LNCAP (cell line): ENCODE measurements around the gene PDE2A.

Experiments used
- TF ChIP-seq, protein P1 (sequence below): fragments of 450-650 bp; IDR thresholded peaks from 2 replicates; pipeline ENCODE4 v1.5.1; 2017; ENCODE audit warnings: mild to moderate bottlenecking

The PDE2A gene

GRCh38 chr11:72711141-72711540 lies 36.9 kb upstream of the PDE2A start:
- TF ChIP-seq, protein P1, sequence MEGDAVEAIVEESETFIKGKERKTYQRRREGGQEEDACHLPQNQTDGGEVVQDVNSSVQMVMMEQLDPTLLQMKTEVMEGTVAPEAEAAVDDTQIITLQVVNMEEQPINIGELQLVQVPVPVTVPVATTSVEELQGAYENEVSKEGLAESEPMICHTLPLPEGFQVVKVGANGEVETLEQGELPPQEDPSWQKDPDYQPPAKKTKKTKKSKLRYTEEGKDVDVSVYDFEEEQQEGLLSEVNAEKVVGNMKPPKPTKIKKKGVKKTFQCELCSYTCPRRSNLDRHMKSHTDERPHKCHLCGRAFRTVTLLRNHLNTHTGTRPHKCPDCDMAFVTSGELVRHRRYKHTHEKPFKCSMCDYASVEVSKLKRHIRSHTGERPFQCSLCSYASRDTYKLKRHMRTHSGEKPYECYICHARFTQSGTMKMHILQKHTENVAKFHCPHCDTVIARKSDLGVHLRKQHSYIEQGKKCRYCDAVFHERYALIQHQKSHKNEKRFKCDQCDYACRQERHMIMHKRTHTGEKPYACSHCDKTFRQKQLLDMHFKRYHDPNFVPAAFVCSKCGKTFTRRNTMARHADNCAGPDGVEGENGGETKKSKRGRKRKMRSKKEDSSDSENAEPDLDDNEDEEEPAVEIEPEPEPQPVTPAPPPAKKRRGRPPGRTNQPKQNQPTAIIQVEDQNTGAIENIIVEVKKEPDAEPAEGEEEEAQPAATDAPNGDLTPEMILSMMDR = no peak

DNA sequence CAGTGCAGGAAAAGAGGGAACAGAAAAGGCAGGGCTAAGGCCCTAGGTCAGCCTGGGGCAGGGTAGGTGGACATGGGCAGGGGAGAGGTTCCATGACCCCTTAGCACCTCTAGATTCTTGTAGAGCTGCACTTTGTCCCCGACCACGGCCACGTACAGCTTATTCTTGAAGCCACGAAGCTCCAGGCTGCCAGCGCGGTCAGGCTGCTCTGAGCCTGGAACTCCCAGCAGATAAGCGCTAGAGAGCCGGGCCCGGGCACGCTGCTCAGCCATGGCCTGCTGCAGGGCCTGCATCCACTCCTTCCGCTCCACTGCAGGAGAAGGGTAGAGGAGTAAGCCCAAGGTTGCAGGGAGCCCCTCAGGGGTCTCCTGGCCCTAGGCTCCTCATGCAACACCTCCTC lies 36.1 kb upstream of the PDE2A start:
- TF ChIP-seq, protein P1 = no peak

GRCh38 chr11:72709478-72710238 lies 35.4 kb upstream of the PDE2A start:
- TF ChIP-seq, protein P1 = no peak

DNA sequence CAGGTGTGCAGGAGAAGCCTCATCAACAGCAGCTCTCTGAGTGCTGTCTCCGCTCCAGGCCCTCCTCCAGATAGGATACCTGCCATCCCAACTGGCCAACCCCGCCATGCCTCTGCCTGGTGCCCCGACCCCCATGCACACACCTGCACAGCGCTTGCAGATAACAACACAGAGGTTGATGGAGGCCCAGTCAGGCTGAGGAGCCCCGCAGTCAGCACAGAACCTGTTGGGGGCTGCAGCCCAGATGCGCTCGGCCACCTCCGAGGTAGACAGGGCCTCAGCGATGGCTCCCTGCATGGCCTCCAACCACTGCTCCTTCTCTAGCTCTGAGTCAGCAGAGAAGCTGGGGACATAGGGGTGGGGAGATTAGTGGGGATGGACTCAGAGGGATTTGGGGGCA lies 32.8 kb upstream of the PDE2A start:
- TF ChIP-seq, protein P1 = no peak

- TF ChIP-seq, protein P1 = no peak
Observed at GRCh38 chr11:72706579-72706978, 32.4 kb upstream of the PDE2A start.

DNA sequence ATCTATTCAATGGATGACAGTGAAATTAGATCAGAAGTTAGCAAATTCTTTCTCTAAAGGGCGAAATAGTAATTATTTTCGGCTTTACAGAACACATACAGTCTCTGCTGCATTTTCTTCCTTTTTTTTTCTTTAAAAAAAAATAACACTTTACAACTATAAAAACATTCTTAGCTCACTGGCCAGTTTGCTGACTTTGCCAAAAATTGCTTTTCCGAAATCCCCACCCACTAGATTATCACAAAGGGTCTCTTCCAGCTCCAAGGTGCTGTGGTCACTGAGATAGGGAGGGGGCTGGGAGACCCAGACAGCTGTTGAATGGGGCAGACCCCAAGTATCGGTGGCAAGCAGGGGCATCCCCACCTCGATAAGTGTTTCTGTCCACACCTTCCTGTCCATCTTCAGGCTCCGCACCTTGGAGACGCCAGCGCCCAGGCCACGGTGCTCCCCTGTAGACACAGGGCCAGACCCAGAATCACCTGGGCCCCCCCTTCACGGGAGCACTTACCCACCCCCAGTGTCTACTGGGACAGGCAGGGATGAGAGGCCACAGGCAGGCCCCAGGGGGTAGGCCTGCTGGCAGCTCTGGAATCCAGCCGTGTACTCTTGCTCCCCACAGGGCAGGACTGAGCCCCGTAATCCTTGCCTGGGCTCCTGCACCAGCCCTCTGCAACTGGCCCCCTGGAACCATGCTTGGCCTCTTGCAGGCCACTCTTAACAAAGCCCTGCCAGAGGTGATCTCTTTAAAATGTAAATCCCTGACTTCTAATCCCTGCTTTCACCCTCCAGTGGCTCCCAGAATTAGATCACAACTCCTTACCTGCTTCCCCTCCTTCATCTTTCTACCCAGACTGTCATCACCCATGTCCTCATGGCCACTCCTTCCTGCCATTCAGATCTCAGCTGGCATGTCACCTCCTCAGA lies 31.5 kb upstream of the PDE2A start:
- TF ChIP-seq, protein P1 = no peak

- TF ChIP-seq, protein P1 = no peak
Observed at GRCh38 chr11:72704783-72705265, 30.6 kb upstream of the PDE2A start.
